GM18502 (cell line): ENCODE results near the gene ATRAID.
A peak's percentile ranks its signal among the peaks of the same experiment; 100 is the strongest.

Experiments
- ATAC-seq: cut with Tn5 transposase; IDR thresholded peaks from one replicate; pipeline ENCODE4 v1.9.1; 2021; ENCODE audit warnings: mild to moderate bottlenecking; ENCODE audit not compliant: unreplicated experiment, poor library complexity

ATRAID gene

DNA sequence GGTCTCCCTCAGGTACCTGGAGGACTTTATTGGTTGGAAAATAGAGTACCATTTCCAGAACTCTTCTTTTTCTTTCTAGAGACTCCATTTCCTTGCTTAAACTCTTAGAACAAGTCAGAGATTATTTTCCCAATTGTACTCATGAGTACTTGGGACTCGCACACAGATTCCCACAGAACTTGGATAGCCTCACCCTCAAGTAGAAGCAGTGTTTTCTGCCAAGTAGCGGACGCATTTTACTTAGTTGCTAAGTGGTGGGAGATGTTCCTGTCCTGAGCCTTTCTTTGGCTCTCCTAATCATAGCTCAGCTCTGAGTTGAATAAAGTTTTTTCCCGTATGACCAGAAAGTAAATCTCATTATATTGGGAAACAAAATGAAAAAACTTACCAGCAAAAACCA is 33.8 kb downstream of the ATRAID start:
- ATAC-seq, result no peak

DNA sequence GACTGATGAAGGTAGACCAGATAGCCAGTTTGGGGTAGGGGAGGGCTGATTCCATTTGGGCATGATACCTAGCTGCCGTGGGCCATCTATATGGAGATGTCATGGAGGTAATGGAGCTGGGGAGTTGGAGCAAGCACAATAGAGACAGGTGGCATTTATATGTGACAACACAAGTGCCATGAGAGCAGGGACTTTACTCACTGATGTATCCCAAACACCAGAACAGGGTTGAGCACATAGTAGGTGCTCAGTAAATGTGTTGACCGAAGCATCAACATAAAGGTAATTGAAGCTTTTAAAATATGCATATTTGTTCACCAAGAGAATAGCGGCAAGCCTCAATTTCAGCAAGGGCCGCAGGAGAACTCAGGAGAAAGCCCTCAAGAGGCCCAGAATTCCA is 36.1 kb downstream of the ATRAID start:
- ATAC-seq, result no peak

DNA sequence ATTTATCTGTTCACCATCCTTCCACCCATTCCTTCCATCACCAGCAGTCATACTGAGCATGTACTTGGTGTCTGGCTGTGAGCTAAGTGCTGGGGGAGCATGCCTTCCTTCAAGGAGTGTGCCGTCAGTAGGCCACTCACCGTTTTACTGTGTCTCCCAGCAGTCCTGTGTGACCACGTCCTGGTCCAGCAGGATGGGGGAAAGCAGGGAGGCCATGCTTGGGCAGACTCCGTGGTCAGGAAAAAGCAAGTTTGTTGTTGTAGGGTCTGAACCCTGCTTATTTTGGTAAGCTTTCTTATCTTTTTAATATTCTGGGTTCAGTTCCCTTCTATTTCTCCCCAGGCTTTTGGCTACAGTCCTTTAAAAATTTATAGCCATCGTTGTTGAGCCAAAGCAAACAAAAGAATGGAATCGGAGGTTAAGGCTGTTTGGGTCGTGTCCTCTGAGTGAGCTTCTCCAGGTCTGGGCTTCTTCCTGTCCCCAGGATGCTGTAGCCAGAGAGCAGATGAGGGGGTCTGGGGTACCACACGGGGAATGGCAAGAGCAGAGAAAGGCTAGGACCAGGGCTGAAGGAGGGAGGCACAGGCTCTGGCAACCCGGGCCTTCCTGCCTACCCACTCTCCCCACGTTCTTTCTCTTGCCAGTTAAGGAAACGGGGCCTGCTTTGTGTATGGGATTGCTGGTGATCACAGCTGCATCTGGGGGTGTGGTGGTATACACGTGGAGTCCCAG is 37.5 kb downstream of the ATRAID start:
- ATAC-seq, result no peak

GRCh38 chr2:27249891-27250651 is 38.2 kb downstream of the ATRAID start:
- no peak for ATAC-seq

- ATAC-seq, result no peak
Measured at GRCh38 chr2:27250652-27251379, 39.0 kb downstream of the ATRAID start.

DNA sequence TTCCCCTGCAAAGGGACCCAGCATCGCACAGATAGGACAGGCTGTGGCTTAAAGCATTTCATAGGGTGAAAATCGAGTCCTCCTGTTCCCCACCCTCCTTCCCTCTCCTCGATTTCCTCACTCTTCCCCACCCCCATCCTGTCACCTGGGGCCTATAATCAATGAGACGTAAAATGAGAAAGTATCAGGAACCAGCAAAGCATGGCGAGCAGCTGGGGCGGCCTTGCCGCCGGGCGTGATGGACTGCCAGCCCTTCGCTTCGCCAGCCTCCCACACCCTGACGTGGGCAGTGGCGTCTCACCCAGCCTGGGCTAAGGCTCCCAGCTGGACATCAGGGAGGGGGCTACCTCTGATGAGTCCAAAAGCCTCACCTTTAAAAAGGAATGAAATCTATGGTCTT is 39.9 kb downstream of the ATRAID start:
- no peak for ATAC-seq

DNA sequence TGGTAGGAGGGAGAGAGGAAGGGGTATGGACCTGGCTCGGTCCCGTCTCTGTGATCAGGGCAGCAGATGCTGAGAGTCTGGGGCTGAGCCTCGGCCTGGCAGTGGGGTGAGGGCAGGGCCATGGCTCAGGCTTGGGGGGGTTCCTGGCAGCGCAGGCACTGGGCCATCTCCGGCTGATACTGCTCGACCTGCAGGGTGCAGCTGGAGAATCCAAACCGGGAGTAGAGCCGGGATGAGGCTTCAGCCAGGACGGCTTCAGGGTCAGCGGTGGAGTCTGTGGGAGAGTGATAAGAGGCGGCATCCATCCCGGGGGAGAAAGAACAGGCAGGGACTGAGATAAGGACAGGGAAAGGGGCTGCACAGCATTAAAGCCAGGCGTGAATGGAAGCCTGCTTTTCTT is 43.3 kb downstream of the ATRAID start:
- ATAC-seq, result no peak

GRCh38 chr2:27255660-27256059 is 43.8 kb downstream of the ATRAID start:
- no peak for ATAC-seq

DNA sequence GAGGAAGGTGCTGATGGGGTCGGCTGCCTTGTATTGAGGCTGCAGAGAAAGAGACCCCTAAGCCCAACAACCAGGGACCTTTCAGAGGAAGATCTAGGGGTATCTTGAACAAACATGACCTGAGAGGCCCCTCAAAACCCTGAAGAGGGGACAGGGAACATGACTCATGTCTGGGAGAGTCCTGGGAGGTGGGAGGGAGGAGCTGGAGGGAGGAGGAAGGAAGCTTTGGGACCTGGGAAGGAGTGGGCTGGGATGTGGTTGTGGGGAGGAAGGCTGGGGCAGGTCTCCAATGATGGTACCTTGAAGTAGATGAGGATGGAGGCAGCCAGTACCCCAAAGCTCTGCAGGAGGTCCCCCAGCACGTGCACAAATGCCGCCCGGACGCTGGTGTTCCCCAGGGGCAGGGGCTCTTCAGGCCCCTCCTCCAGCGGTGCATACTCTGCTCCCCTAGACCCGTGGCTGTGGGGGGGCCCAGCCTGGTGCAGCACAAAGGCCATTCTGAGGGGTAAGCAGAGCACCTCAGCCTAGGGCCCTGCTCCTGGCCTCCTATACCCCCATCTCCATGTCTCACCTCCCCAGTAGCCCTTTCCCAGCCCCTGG is 45.1 kb downstream of the ATRAID start:
- ATAC-seq, result no peak

DNA sequence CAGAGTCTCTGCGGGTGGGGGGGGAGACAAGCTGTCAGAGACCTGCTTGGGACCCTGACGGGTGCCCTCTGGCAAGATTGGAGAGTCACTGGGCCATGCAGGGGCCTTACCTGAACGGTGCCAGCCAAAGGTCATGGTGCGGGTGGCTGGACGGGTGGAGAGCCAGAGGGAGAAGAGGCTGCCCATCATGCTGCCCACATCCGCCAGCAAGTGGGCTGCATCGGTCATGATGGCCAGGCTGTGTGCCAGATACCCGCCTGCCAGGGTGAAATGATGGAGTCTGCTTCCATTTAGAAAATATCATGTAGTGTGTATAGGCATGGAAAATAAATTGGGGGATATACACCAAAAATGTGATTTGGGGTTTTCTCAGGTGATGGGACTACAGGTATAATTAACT is 46.2 kb downstream of the ATRAID start:
- ATAC-seq, result no peak

DNA sequence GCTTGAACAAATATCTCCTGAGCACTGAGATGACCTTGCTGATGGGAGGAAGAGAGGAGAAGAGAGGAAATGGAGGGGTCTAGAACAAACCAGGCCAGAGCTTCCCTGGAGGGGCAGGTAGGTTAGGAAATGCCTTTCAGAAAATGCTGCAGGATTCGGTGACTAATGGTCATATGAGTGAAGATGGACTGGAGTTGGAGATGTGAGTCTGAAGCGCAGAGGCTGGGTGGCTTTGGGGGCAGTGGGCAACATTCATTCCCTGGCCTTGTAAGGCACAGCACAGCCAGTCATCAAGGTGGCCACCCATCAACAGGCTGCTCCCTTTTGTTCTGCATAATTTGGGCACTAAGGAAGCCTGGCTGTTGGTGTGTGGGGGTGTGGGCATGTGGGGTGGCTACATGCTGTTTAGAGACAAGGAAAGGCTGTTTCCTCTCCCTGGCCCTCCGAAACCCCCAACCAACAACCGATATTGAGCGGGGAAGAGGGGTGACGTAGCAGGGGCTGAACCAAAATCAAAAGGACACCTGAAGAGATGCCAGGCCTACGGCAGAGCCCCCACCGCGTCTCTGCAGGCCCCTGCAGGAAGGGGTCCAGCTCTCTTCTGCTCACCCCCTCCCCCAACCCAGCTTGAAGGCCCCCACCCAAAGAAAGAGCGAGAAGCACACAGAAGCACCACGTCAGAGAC is 49.5 kb downstream of the ATRAID start:
- no peak for ATAC-seq

- ATAC-seq, result no peak
Measured at GRCh38 chr2:27261926-27262298, 50.1 kb downstream of the ATRAID start.

GRCh38 chr2:27262379-27263286 is 50.8 kb downstream of the ATRAID start, which contains the start of gene SLC30A3:
Gene SLC30A3, minus strand, starts transcription at chr2:27263047. Its CDS starts 141 bp downstream, at chr2:27262906.
- ATAC-seq, result no peak

- ATAC-seq, result no peak
Measured at GRCh38 chr2:27263287-27264252, 51.7 kb downstream of the ATRAID start.

DNA sequence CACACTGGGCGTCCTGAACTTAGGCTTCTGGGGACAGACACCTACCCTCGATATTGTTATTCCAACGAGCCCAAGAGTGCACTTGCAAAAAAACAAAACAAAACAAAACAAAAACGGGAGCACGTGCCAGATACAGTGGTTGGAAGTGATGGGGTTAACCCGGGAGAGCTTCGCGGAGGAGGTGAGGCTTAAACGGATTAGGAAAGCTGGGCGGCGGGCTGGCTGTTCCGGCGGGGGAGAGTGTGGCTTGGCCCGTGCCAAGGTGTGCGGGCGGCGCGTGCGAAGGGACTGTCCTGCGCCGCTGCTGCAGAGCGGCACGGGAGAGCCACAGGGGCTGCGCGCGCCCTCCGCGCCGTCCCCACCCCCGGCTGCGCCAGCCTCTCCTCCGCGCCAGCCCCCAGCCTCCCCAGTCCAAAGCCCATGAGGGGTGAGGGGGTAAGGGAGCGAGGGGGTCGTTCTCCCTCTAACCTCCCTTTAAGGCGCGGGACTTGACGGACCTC is 52.5 kb downstream of the ATRAID start:
- ATAC-seq, result peak; percentile 24

DNA sequence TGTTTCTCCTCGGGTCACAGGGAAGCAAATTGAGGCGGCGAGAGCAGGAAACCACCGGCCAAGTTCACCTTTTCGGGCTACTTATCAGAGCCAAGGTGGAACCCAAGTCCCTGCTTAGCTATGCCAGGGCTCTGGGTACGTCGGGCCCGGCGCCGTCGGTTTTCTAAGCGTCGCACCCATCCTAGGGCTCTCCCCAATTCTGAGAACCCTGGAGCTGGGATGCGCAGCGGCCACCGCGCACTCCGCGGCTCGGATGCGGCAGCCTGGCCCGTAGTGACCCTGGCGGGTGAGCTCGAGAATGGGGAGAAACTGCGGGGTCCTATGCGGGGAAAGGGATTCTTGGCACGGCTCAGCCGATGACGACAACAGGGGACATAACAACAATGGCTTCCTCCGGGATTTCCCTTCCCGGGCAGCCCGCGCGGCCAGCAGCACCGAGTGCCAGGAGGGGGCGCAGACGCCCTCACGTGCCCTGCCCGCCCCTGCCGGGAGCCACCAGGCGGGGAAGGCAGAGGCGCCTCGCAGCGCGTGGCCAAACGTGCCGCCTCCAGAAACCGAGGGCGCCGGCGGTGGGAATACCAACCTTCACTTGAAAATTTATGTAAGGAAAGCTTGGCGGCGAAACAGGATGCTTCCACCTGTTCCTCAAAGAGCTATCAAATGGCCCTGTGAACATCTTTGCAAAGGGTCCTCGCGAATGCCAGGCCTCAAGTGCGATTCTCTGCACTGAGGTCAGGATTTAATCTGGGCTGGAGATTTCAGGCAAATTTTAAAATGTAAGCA is 53.1 kb downstream of the ATRAID start:
- ATAC-seq, result peak; percentile 55

- no peak for ATAC-seq
Measured at GRCh38 chr2:27265536-27265870, 53.7 kb downstream of the ATRAID start.
